Effector memory CD4-positive, alpha-beta T cell (primary cell): ENCODE results near the gene HAPSTR1.

Source experiments
- DNase-seq, 3 donors: peaks; one replicate each; pipeline ENCODE4 v3.0.0-alpha.2; 2020
- H3K27ac ChIP-seq: 2 replicates; pipeline ENCODE4 v1.7.0; 2013; ENCODE audit warnings: mild to moderate bottlenecking, low read length, moderate library complexity; ENCODE audit not compliant: insufficient read depth, poor library complexity, severe bottlenecking
- H3K27me3 ChIP-seq: replicated peaks from 2 replicates; pipeline ENCODE4 v1.7.0; 2013; ENCODE audit warnings: mild to moderate bottlenecking, low read length; ENCODE audit not compliant: insufficient read depth, control insufficient read depth, poor library complexity, severe bottlenecking
- H3K36me3 ChIP-seq: 2 replicates; pipeline ENCODE4 v1.7.0; 2013; ENCODE audit warnings: mild to moderate bottlenecking, low read length, moderate library complexity; ENCODE audit not compliant: control insufficient read depth, insufficient read depth
- H3K4me1 ChIP-seq: 2 replicates; pipeline ENCODE4 v1.7.0; 2013; ENCODE audit warnings: low read length, mild to moderate bottlenecking; ENCODE audit not compliant: control insufficient read depth, insufficient read depth, poor library complexity, severe bottlenecking
- H3K4me3 ChIP-seq: 2 replicates; pipeline ENCODE4 v1.7.0; 2013; ENCODE audit warnings: low read length, low read depth, mild to moderate bottlenecking; ENCODE audit not compliant: insufficient read depth, poor library complexity, severe bottlenecking
- H3K9me3 ChIP-seq: 2 replicates; pipeline ENCODE4 v1.7.0; 2013; ENCODE audit warnings: mild to moderate bottlenecking, low read length, moderate library complexity; ENCODE audit not compliant: control insufficient read depth

Gene HAPSTR1

GRCh38 chr16:9094011-9094846 is 2.8 kb downstream of the HAPSTR1 start:
- DNase-seq: no peak
- H3K27ac ChIP-seq: no peak overlapping the region
- H3K4me3 ChIP-seq: peak overlapping the region; percentile 92
- H3K27me3 ChIP-seq: no peaks in the 10 kb centered on the region
- H3K9me3 ChIP-seq: no peaks in the 10 kb centered on the region
- peaks cover 16% of the 10 kb centered on the region for H3K36me3 ChIP-seq
- H3K4me1 ChIP-seq: peaks cover 52% of the 10 kb centered on the region

GRCh38 chr16:9095171-9095570 is 3.7 kb downstream of the HAPSTR1 start:
- no peaks in the 10 kb centered on the region for H3K9me3 ChIP-seq
- no peak overlapping the region for H3K27ac ChIP-seq
- peak overlapping the region; percentile 92 for H3K4me3 ChIP-seq
- DNase-seq: no peak
- H3K36me3 ChIP-seq: peaks cover 16% of the 10 kb centered on the region
- H3K4me1 ChIP-seq: peaks cover 61% of the 10 kb centered on the region
- no peaks in the 10 kb centered on the region for H3K27me3 ChIP-seq

- Histone ChIP-seq H3K36me3 (peaks cover 17% of the 10 kb centered on the region), H3K27me3 (no peaks in the 10 kb centered on the region), H3K4me1 (peaks cover 56% of the 10 kb centered on the region), H3K27ac (no peak overlapping the region), H3K4me3 (no peak overlapping the region), H3K9me3 (no peaks in the 10 kb centered on the region)
- no peak for DNase-seq
These were observed 4.4 kb downstream of the HAPSTR1 start for GRCh38 chr16:9095656-9096397.

- H3K4me1 ChIP-seq: peaks cover 55% of the 10 kb centered on the region
- H3K36me3 ChIP-seq: peaks cover 22% of the 10 kb centered on the region
- H3K27me3 ChIP-seq: no peaks in the 10 kb centered on the region
- H3K4me3 ChIP-seq: no peak overlapping the region
- H3K27ac ChIP-seq: no peak overlapping the region
- no peaks in the 10 kb centered on the region for H3K9me3 ChIP-seq
- no peak for DNase-seq
These were observed 5.0 kb downstream of the HAPSTR1 start for GRCh38 chr16:9096416-9096952.

- Histone ChIP-seq H3K36me3 (peaks cover 22% of the 10 kb centered on the region), H3K9me3 (no peaks in the 10 kb centered on the region), H3K27me3 (no peaks in the 10 kb centered on the region), H3K4me1 (peaks cover 64% of the 10 kb centered on the region), H3K27ac (peak overlapping the region; percentile 8), H3K4me3 (no peak overlapping the region)
- DNase-seq: no peak
These were observed 6.1 kb downstream of the HAPSTR1 start for GRCh38 chr16:9097266-9098219.

- DNase-seq: no peak
- H3K4me3 ChIP-seq: no peak overlapping the region
- H3K27me3 ChIP-seq: no peaks in the 10 kb centered on the region
- H3K27ac ChIP-seq: peak overlapping the region; percentile 8
- peaks cover 29% of the 10 kb centered on the region for H3K36me3 ChIP-seq
- H3K9me3 ChIP-seq: no peaks in the 10 kb centered on the region
- H3K4me1 ChIP-seq: peaks cover 66% of the 10 kb centered on the region
These were observed 7.1 kb downstream of the HAPSTR1 start for GRCh38 chr16:9098377-9099090.

- Histone ChIP-seq H3K27me3 (no peaks in the 10 kb centered on the region), H3K27ac (no peak overlapping the region), H3K4me1 (peaks cover 60% of the 10 kb centered on the region), H3K9me3 (no peaks in the 10 kb centered on the region), H3K36me3 (peaks cover 33% of the 10 kb centered on the region), H3K4me3 (no peak overlapping the region)
- DNase-seq: no peak
These were observed 7.7 kb downstream of the HAPSTR1 start for GRCh38 chr16:9099131-9099625.

GRCh38 chr16:9102379-9102778 is 10.9 kb downstream of the HAPSTR1 start:
- no peak overlapping the region for H3K27ac ChIP-seq
- peaks cover 63% of the 10 kb centered on the region for H3K4me1 ChIP-seq
- no peak for DNase-seq
- H3K36me3 ChIP-seq: peaks cover 44% of the 10 kb centered on the region
- H3K9me3 ChIP-seq: no peaks in the 10 kb centered on the region
- H3K4me3 ChIP-seq: no peak overlapping the region
- no peaks in the 10 kb centered on the region for H3K27me3 ChIP-seq

- Histone ChIP-seq H3K4me3 (no peak overlapping the region), H3K36me3 (peaks cover 43% of the 10 kb centered on the region)
- DNase-seq: no peak
These were observed 11.5 kb downstream of the HAPSTR1 start for GRCh38 chr16:9102943-9103342.

More at GRCh38 chr16:9102943-9103342, 11.5 kb downstream of the HAPSTR1 start:
- H3K4me1 ChIP-seq: peaks cover 57% of the 10 kb centered on the region
- no peaks in the 10 kb centered on the region for H3K27me3 ChIP-seq
- no peak overlapping the region for H3K27ac ChIP-seq
- H3K9me3 ChIP-seq: no peaks in the 10 kb centered on the region
